ENCODE measurements around the gene RPS6KA2.

- TF ChIP-seq CTCF (IDR thresholded peaks at IDR 0.05) (no peak), POLR2A (IDR thresholded peaks at IDR 0.05) (no peak)
Measured at GRCh38 chr6:166613027-166613426, 14.0 kb downstream of the RPS6KA2 start.
